Stimulated activated CD4-positive, alpha-beta T cell treated with anti-CD3 and anti-CD28 coated beads, Interleukin-12 subunit alpha, Interleukin-12 subunit beta, amount 100 ng/mL, for 48 hours (primary cell): Measurements from ENCODE around the gene XIRP2.
"Not testable (repeated sequence)": the region's sequence is repeated elsewhere in the genome, so short reads cannot be mapped to it uniquely, and the experiment has no call there.

Experiments
- DNase-seq, 3 donors: peaks; one replicate each; pipeline ENCODE4 v3.0.0-alpha.2; 2020; ENCODE audit warnings: low read depth in 2 of 3, low spot score in 1 of 3

XIRP2 gene

GRCh38 chr2:167191588-167191987 lies 303.3 kb downstream of the XIRP2 start:
- DNase-seq: no peak

GRCh38 chr2:167192833-167193232 lies 304.6 kb downstream of the XIRP2 start:
- DNase-seq: no peak

GRCh38 chr2:167196461-167197252 lies 308.4 kb downstream of the XIRP2 start:
- DNase-seq: no peak

GRCh38 chr2:167198009-167198408 lies 309.7 kb downstream of the XIRP2 start:
- DNase-seq: no peak

- no peak for DNase-seq
Measured at GRCh38 chr2:167198576-167198975, 310.3 kb downstream of the XIRP2 start.

GRCh38 chr2:167200019-167200418 lies 311.7 kb downstream of the XIRP2 start:
- no peak for DNase-seq

GRCh38 chr2:167209784-167210183 lies 321.5 kb downstream of the XIRP2 start:
- no peak for DNase-seq

GRCh38 chr2:167212014-167212648 lies 323.9 kb downstream of the XIRP2 start:
- peak in 1 of 3 donors; percentile 42 for DNase-seq

- no peak for DNase-seq
Measured at GRCh38 chr2:167215595-167215994, 327.3 kb downstream of the XIRP2 start.

GRCh38 chr2:167237478-167237877 lies 349.2 kb downstream of the XIRP2 start:
- DNase-seq: no peak

- no peak for DNase-seq
Measured at GRCh38 chr2:167240671-167241070, 352.4 kb downstream of the XIRP2 start.

- no peak for DNase-seq
Measured at GRCh38 chr2:167249197-167249596, 360.9 kb downstream of the XIRP2 start.

GRCh38 chr2:167253025-167253424 lies 364.7 kb downstream of the XIRP2 start:
- DNase-seq: no peak

- DNase-seq: no peak
Measured at GRCh38 chr2:167254721-167255120, 366.4 kb downstream of the XIRP2 start.

- no peak for DNase-seq
Measured at GRCh38 chr2:167258712-167259111, 370.4 kb downstream of the XIRP2 start.

GRCh38 chr2:167264380-167264779 lies 376.1 kb downstream of the XIRP2 start:
- DNase-seq: no peak

GRCh38 chr2:167265004-167265403 lies 376.7 kb downstream of the XIRP2 start:
- DNase-seq: no peak

GRCh38 chr2:167265722-167266121 lies 377.4 kb downstream of the XIRP2 start:
- DNase-seq: no peak

GRCh38 chr2:167268245-167268644 lies 380.0 kb downstream of the XIRP2 start:
- not testable (repeated sequence) for DNase-seq

- no peak for DNase-seq
Measured at GRCh38 chr2:167271932-167272331, 383.7 kb downstream of the XIRP2 start.

GRCh38 chr2:167275046-167275445 lies 386.8 kb downstream of the XIRP2 start:
- no peak for DNase-seq

- DNase-seq: no peak
Measured at GRCh38 chr2:167279810-167280209, 391.5 kb downstream of the XIRP2 start.

GRCh38 chr2:167287212-167287611 lies 398.9 kb downstream of the XIRP2 start:
- no peak for DNase-seq
